Lung (tissue), 12 donors: ENCODE results near the gene ADPRM. TPM values are rescaled to one million over a fixed set of nuclear protein-coding genes. Genes with fewer than 3 reads are reported as not detected.

Source experiments
- ATAC-seq: fragments of 200-7000 bp; cut with Tn5 transposase; one replicate; pipeline ENCODE4 v1.9.1; 2020; ENCODE audit warnings: moderate number of reproducible peaks; ENCODE audit not compliant: insufficient read depth, low FRiP score
- DNase-seq, 3 donors: peaks; one replicate each; pipeline ENCODE4 v3.0.0-alpha.2; 2013 to 2017
- H3K27ac ChIP-seq, 2 donors: one replicate each; pipeline ENCODE4 v1.5.1; 2013; ENCODE audit warnings: mild to moderate bottlenecking in 2 of 2, moderate library complexity in 2 of 2, control low read depth in 1 of 2, inconsistent platforms in 1 of 2, low read depth in 1 of 2, low read length in 1 of 2
- H3K27me3 ChIP-seq, 3 donors: one replicate each; pipeline ENCODE4 v1.5.1; 2013; ENCODE audit warnings: low read length in 2 of 3; ENCODE audit not compliant: control insufficient read depth in 3 of 3, insufficient read depth in 3 of 3
- H3K36me3 ChIP-seq, 4 donors: one replicate each; pipeline ENCODE4 v1.5.1; 2013; ENCODE audit warnings: low read length in 4 of 4, mild to moderate bottlenecking in 1 of 4, moderate library complexity in 1 of 4; ENCODE audit not compliant: control insufficient read depth in 4 of 4, insufficient read depth in 4 of 4
- H3K4me1 ChIP-seq, 5 donors: one replicate each; pipeline ENCODE4 v1.5.1; 2013; ENCODE audit warnings: low read length in 5 of 5, mild to moderate bottlenecking in 2 of 5, moderate library complexity in 1 of 5; ENCODE audit not compliant: control insufficient read depth in 5 of 5, insufficient read depth in 5 of 5
- H3K4me3 ChIP-seq: one replicate; pipeline ENCODE4 v1.5.1; 2013; ENCODE audit warnings: mild to moderate bottlenecking, control low read depth, moderate library complexity
- H3K9ac ChIP-seq, 2 donors: one replicate each; pipeline ENCODE4 v1.5.1; 2013; ENCODE audit warnings: low read length in 2 of 2, control low read depth in 1 of 2; ENCODE audit not compliant: insufficient read depth in 1 of 2
- H3K9me3 ChIP-seq, 4 donors: one replicate each; pipeline ENCODE4 v1.5.1; 2013; ENCODE audit warnings: low read length in 3 of 4, mild to moderate bottlenecking in 1 of 4, moderate library complexity in 1 of 4; ENCODE audit not compliant: control insufficient read depth in 4 of 4, insufficient read depth in 3 of 4
- WGBS, 2 donors: extraction: QIAGEN DNeasy Blood & Tissue Kit; methylation state at CpG; one replicate each; pipeline ENCODE4 v1.1.7; 2013; 5-methylcytosine and 5-hydroxymethylcytosine counted together
- polyA plus RNA-seq, 2 donors: library from polyadenylated mRNA; stranded (reverse); fragments of 200-250 nt; gene quantifications; one replicate each; pipeline ENCODE4 v1.2.1, GENCODE V29; 2013
- total RNA-seq, 2 donors: library from RNA; depleted of rRNA in 1 of 2; stranded (reverse); fragments of >200 nt in 1 of 2; gene quantifications; one replicate each; pipeline ENCODE4 v1.2.1, GENCODE V29; 2014 to 2021
- TF ChIP-seq, protein P1 (sequence below): IDR thresholded peaks from 2 replicates; pipeline ENCODE4 v1.5.1; 2012; ENCODE audit warnings: mild to moderate bottlenecking; ENCODE audit errors: control extremely low read depth, extremely low read depth
- donor health status: control.
- donor health status: control.
- donor health status: Bipolar disorder and iron deficiency.
- donor health status: healthy.
- donor health status: DM: yes; HTN: yes; CAD: no.

Gene ADPRM
- total and polyA plus RNA-seq, 4 donors = 5.0 to 13.9 (median 8.0) TPM

GRCh38 chr17:10657148-10657547 is 40.2 kb upstream of the ADPRM start, which contains the start of gene MYH3:
MYH3 (minus strand) TSS chr17:10657309; CDS start chr17:10655064, 2,245 bp downstream.
- Histone ChIP-seq H3K9ac (no peak within 1 kb of the TSS), H3K4me3 (no peak within 1 kb of the TSS), H3K36me3 (peaks cover 0 to 3% (median 0%) of the 10 kb centered on the region in 4 donors), H3K27ac (no peak within 1 kb of the TSS), H3K4me1 (no peaks in the 10 kb centered on the region), H3K27me3 (no peaks in the 10 kb centered on the region), H3K9me3 (no peaks in the 10 kb centered on the region)
- TF ChIP-seq, protein P1, sequence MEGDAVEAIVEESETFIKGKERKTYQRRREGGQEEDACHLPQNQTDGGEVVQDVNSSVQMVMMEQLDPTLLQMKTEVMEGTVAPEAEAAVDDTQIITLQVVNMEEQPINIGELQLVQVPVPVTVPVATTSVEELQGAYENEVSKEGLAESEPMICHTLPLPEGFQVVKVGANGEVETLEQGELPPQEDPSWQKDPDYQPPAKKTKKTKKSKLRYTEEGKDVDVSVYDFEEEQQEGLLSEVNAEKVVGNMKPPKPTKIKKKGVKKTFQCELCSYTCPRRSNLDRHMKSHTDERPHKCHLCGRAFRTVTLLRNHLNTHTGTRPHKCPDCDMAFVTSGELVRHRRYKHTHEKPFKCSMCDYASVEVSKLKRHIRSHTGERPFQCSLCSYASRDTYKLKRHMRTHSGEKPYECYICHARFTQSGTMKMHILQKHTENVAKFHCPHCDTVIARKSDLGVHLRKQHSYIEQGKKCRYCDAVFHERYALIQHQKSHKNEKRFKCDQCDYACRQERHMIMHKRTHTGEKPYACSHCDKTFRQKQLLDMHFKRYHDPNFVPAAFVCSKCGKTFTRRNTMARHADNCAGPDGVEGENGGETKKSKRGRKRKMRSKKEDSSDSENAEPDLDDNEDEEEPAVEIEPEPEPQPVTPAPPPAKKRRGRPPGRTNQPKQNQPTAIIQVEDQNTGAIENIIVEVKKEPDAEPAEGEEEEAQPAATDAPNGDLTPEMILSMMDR = no peak
- WGBS, 2 donors = 88% methylated on average over 15 of the region's 15 CpGs
- DNase-seq (no peak), ATAC-seq (no peak)

- peaks cover 0 to 3% (median 0%) of the 10 kb centered on the region in 4 donors for H3K36me3 ChIP-seq
- no peak overlapping the region for H3K27ac ChIP-seq
- no peak overlapping the region for H3K9ac ChIP-seq
- ATAC-seq = no peak
- H3K4me3 ChIP-seq = no peak overlapping the region
- no peaks in the 10 kb centered on the region for H3K27me3 ChIP-seq
- 82 to 87% methylated on average over 10 of the region's 10 CpGs for WGBS, 2 donors
- no peak for DNase-seq
- H3K4me1 ChIP-seq = no peaks in the 10 kb centered on the region
- TF ChIP-seq, protein P1 = no peak
- H3K9me3 ChIP-seq = no peaks in the 10 kb centered on the region
These were observed 39.5 kb upstream of the ADPRM start for GRCh38 chr17:10657879-10658278.

DNA sequence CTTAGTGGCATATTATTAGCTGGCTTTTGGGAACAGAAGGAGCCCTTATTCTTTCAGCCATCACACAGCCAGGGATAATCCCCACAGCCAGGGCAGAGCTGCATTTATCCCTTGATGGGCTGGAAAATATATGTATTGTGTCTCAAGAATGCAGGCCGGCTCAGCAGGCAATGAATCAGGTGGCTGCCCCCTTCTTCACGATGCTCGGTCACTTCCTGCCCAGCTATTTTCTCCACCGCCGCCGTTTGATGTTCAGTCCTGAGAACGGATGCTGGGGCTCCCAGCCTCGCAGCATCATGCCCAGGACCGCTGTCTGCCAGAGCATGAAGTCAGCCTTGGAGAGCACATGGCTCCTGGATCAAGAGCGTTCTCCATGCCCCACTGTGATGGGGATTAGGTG is 36.0 kb upstream of the ADPRM start:
- H3K9ac ChIP-seq = no peak overlapping the region
- H3K4me3 ChIP-seq = no peak overlapping the region
- H3K4me1 ChIP-seq = no peaks in the 10 kb centered on the region
- H3K27ac ChIP-seq = no peak overlapping the region
- DNase-seq (no peak), ATAC-seq (no peak)
- 85 to 91% methylated on average over 10 of the region's 10 CpGs for WGBS, 2 donors
- H3K9me3 ChIP-seq = no peaks in the 10 kb centered on the region
- peaks cover 0 to 3% (median under 1%) of the 10 kb centered on the region in 4 donors for H3K36me3 ChIP-seq
- H3K27me3 ChIP-seq = no peaks in the 10 kb centered on the region
- TF ChIP-seq, protein P1 = no peak

DNA sequence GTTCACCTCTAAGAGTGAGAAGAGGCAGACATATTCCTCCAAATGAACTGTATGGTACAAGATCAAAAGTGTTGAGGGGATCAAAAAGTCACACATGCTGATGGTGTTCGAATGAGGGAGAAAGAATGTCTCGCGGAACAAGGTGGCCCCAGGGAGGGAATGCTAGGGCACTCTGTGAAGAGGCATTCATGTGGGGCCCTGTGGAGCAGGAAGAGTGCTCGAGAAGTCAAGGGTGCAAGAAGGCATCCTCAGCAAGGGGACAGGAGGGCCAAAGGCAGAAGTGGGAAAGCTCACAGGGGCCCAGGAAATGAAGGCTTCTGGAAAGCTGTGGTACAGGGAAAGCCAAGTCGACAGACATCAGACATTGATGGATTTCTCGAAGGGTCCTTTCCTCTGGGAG is 34.2 kb upstream of the ADPRM start:
- H3K27me3 ChIP-seq = no peaks in the 10 kb centered on the region
- DNase-seq (no peak), ATAC-seq (no peak)
- TF ChIP-seq, protein P1 = no peak
- H3K36me3 ChIP-seq = peaks cover 0 to 3% (median under 1%) of the 10 kb centered on the region in 4 donors
- 84 to 86% methylated on average over 6 of the region's 6 CpGs for WGBS, 2 donors
- no peaks in the 10 kb centered on the region for H3K9me3 ChIP-seq
- H3K4me1 ChIP-seq = no peaks in the 10 kb centered on the region
- H3K9ac ChIP-seq = no peak overlapping the region
- H3K4me3 ChIP-seq = no peak overlapping the region
- no peak overlapping the region for H3K27ac ChIP-seq
